Measurements from ENCODE around the gene WAS.

GRCh38 chrX:48666649-48667048 lies 16.9 kb upstream of the WAS start:
- TF ChIP-seq CTCF (IDR thresholded peaks at IDR 0.05): no peak
- no peak for TF ChIP-seq USF2 (IDR thresholded peaks at IDR 0.05; ENCODE audit: borderline replicate concordance, low read depth, low read length)
- TF ChIP-seq EP300 (IDR thresholded peaks at IDR 0.05; ENCODE audit: borderline replicate concordance in 1 of 2, low read depth in 1 of 2, low read length in 1 of 2): no peak
- no peak for TF ChIP-seq ZBTB33 (IDR thresholded peaks at IDR 0.05; ENCODE audit: borderline replicate concordance, low read depth)
- no peak for TF ChIP-seq POLR2AphosphoS5 (IDR thresholded peaks at IDR 0.05; ENCODE audit: low read depth, low read length)
- TF ChIP-seq RFX5 (IDR thresholded peaks at IDR 0.05; ENCODE audit: low read length): no peak
- TF ChIP-seq MAX (IDR thresholded peaks at IDR 0.05; ENCODE audit: low read depth): no peak
- no peak for TF ChIP-seq MXI1 (IDR thresholded peaks at IDR 0.05; ENCODE audit: low read depth, low read length)
- no peak for TF ChIP-seq GABPA (IDR thresholded peaks at IDR 0.05; ENCODE audit: low read depth)
- no peak for TF ChIP-seq RAD21 (IDR thresholded peaks at IDR 0.05; ENCODE audit: low read length)
